ENCODE data around the gene SLC44A5.
"Not testable (repeated sequence)": the region's sequence is repeated elsewhere in the genome, so short reads cannot be mapped to it uniquely, and the experiment has no call there.

SLC44A5 gene

GRCh38 chr1:75520862-75521475 lies 89.9 kb downstream of the SLC44A5 start:
- no peak for DNase-seq

GRCh38 chr1:75519651-75520427 lies 91.1 kb downstream of the SLC44A5 start:
- DNase-seq, result no peak

- DNase-seq, result no peak
Observed at GRCh38 chr1:75518686-75519085, 92.2 kb downstream of the SLC44A5 start.

GRCh38 chr1:75514270-75514669 lies 96.6 kb downstream of the SLC44A5 start:
- no peak for DNase-seq

- no peak for DNase-seq
Observed at GRCh38 chr1:75506976-75507375, 103.9 kb downstream of the SLC44A5 start.

GRCh38 chr1:75503221-75503974 lies 107.5 kb downstream of the SLC44A5 start:
- DNase-seq, result no peak

- no peak for DNase-seq
Observed at GRCh38 chr1:75502776-75503175, 108.1 kb downstream of the SLC44A5 start.

- no peak for DNase-seq
Observed at GRCh38 chr1:75501577-75502295, 109.2 kb downstream of the SLC44A5 start.

- DNase-seq, result no peak
Observed at GRCh38 chr1:75492011-75492410, 118.9 kb downstream of the SLC44A5 start.

- DNase-seq, result no peak
Observed at GRCh38 chr1:75487399-75487798, 123.5 kb downstream of the SLC44A5 start.

GRCh38 chr1:75484789-75485188 lies 126.1 kb downstream of the SLC44A5 start:
- no peak for DNase-seq

- no peak for DNase-seq
Observed at GRCh38 chr1:75482951-75483350, 128.0 kb downstream of the SLC44A5 start.

- not testable (repeated sequence) for DNase-seq
Observed at GRCh38 chr1:75476486-75476885, 134.4 kb downstream of the SLC44A5 start.

GRCh38 chr1:75475696-75476095 lies 135.2 kb downstream of the SLC44A5 start:
- no peak for DNase-seq

GRCh38 chr1:75472971-75473603 lies 137.8 kb downstream of the SLC44A5 start:
- no peak for DNase-seq

GRCh38 chr1:75472089-75472970 lies 138.6 kb downstream of the SLC44A5 start:
- DNase-seq, result no peak

- DNase-seq, result no peak
Observed at GRCh38 chr1:75471252-75471651, 139.7 kb downstream of the SLC44A5 start.

GRCh38 chr1:75470448-75470847 lies 140.5 kb downstream of the SLC44A5 start:
- no peak for DNase-seq

GRCh38 chr1:75469586-75470173 lies 141.2 kb downstream of the SLC44A5 start:
- DNase-seq, result no peak

- DNase-seq, result no peak
Observed at GRCh38 chr1:75461808-75462325, 149.0 kb downstream of the SLC44A5 start.

GRCh38 chr1:75449998-75450397 lies 160.9 kb downstream of the SLC44A5 start:
- DNase-seq, result no peak

Measured in CD4-positive, alpha-beta T cell treated with Interleukin-21 for 1 hour (primary cell).